ENCODE results near the gene MCM7.

Gene MCM7

DNA sequence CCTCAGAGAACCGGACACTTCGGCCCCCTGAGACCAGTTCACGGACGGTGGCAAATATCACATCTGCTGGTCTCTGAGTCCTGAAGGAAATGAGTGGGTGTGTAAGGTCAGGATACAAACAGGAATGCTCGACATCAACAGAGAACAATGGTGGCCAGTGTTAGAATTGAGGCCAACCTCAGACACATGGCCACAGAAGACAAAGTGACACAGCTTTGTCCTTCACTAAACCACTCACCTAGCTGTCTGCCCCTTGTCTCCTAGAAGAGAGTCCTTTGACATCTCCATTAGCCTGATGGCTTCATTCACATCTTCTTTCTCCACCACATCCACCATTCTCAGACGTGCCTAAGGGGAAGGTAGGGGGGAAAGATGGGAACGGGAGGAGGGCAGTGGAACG, 8.1 kb downstream of the MCM7 start:
- DNase-seq = no peak

DNA sequence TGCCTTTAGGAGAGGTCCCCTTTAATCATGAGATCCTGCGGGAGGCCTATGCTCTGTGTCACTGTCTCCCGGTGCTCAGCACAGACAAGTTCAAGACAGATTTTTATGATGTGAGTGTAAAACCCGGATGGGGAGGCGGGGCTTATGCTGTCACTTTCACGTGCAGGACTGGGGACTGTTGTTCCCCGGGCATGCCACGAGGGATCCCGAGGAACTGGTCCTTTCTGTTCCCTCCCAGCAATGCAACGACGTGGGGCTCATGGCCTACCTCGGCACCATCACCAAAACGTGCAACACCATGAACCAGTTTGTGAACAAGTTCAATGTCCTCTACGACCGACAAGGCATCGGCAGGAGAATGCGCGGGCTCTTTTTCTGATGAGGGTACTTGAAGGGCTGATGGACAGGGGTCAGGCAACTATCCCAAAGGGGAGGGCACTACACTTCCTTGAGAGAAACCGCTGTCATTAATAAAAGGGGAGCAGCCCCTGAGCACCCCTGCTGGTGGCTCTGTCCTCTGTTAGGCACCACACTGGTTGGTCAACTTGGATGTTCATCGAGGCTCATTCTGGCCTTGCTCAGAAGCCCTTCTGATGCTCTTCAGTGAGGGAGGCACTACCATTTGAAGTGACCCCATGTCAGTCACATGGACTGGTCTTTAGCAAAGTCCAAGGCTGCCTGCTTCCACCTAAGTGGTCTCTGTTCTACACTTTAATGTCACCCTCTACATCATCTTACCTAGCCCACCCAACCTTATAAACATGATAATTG, 9.6 kb downstream of the MCM7 start:
- no peak for DNase-seq

DNA sequence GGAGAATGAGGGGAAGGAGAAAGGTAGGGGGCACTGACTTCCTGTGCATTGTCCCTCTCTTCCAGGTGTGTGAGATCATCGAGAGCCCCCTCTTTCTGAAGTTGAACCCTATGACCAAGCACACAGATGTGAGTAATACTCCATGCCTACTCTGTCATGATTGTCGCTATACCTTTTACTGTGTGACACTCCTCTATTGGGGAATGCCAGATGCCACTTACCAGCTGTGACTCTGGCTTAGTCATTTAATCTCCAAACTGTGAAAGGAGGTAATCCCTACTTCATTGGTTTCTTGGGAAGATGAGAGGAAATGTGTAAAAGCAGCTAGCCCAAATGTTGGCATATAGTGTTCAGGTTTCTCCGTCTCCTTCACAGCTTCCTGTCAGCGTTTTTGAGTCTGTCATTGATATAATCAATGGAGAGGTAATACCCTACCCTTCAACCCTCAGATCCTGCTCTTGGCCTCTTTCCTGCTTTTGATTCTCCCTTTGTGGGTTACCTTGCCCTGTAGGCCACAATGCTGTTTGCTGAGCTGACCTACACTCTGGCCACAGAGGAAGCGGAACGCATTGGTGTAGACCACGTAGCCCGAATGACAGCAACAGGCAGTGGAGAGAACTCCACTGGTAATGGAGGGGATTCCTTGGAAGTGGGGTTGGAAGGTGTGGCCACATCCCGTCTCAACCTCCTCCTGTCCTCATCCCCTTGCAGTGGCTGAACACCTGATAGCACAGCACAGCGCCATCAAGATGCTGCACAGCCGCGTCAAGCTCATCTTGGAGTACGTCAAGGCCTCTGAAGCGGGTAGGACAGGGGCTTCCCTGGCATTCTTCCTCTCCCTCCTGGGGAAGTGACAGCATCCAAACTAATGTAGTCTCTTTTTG, 10.4 kb downstream of the MCM7 start:
- DNase-seq = no peak

DNA sequence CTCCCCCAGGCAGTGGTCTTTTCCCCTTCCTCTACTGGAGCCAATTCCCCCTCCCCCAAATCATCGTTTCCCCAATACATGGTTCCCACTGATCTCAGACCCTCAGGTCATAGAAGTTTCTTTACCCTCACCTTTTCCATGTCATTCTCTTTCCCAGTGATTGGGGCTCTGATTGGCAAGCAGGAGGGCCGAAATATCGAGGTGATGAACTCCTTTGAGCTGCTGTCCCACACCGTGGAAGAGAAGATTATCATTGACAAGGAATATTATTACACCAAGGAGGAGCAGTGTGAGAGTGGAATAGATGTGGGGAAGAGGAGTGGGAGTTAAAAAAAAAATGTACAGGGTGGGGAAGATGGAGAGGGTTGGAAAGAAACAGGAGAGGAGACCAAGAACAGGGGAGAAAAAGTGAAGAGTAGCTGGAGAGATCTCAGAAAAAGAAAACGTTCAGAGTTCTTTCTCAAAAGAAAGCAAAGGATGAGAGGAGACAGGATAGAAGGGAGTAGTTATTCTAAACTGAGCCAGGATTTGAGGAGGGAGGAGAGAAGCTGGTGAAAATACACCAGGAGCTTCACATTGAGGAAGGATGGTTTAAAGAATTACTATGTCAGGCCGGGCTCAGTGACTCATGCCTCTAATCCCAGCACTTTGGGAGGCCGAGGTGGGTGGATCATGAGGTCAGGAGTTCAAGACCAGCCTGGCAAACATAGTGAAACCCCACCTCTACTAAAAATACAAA, 11.6 kb downstream of the MCM7 start:
- peak in 1 of 2 donors; percentile 7 for DNase-seq

DNA sequence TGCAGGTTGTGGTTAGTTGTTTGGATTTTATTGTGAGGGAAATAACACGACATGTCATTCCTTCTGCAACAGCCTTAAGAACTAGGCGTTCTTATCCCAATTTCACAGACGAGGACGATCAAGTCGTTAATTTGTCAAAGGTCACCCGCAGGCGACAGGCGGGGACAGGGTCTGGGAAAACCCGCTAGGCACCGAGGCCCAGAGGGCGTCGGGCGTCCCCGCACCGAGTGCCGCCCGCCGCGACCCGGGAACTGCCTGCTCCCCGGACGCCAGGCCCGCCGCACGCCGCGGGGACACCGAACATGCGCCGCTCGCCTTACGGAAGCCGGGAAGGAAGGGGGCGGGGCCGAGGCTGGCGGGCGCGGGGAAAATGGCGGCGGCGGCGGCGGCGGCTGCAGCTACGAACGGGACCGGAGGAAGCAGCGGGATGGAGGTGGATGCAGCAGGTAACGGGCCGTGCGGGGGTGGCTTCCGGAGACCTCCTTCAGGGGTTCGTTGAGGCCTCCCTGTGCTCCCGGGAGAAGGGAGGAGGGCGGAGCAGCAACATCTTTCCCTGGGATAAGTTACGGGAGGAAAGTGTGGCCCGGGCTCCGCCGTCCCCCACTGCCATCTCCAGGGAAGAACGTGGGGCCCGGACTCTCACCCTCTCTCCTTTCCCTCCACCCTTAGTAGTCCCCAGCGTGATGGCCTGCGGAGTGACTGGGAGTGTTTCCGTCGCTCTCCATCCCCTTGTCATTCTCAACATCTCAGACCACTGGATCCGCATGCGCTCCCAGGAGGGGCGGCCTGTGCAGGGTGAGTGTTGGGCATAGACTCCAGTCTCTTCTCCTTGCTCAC, 12.4 kb downstream of the MCM7 start, which contains the start of gene COPS6:
TSS of gene COPS6 (plus strand) at position 349 of the 837 bp plus-strand sequence. CDS start at position 371, 22 bp downstream.
- peak; percentile 63 to 87 for DNase-seq

DNA sequence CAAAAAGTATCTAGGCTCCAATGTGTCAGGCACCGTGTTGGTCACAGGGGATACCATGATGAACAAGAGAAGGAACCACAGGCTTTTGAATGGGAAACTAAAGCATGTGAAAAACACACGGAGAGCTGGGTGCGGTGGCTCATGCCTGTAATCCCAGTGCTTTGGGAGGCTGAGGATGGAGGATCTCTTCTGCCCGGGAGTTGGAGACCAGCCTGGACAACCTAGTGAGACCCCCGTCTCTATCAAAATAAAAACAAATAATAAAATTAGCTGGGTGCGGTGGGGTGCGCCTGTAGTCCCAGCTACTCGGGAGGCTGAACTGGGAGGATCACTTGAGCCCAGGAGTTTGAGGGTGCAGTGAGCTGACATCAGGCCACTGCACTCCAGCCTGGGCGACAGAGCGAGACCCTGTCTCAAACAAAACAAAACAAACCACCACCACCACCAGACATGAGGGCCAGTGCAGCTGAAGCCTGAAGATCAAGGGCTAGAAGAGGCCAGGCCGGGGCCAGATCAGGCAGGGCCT, 13.0 kb downstream of the MCM7 start:
- DNase-seq = no peak

DNA sequence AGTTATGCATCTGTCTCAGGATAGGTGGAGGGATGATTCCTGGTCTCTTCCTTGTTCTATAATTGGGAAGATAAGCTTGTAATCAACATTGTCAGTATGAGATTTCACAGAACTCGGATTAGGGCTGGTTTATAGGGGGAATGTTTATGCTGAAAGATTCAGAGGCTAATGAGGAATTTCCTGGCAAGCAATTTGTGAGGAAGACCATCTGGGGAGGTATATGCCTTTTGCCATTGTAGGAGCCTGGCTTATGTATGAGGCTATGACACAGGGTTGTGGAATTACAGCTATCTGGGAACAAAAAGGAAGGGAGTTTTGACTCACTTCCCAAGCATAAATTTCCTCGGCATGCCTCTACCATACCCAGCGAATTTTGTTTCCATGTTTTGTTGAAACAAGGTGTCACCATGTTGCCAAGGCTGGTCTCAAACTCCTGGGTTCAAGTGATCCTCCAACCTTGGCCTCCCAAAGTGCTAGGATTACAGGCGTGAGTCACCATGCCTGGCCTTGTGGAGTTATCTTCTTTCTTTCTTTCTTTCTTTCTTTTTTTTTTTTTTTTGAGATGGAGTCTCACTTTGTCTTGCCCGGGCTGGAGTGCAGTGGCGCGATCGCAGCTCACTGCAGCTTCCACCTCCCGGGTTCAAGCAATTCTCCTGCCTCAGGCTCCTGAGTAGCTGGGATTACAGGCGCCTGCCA, 14.0 kb downstream of the MCM7 start:
- DNase-seq = no peak

DNA sequence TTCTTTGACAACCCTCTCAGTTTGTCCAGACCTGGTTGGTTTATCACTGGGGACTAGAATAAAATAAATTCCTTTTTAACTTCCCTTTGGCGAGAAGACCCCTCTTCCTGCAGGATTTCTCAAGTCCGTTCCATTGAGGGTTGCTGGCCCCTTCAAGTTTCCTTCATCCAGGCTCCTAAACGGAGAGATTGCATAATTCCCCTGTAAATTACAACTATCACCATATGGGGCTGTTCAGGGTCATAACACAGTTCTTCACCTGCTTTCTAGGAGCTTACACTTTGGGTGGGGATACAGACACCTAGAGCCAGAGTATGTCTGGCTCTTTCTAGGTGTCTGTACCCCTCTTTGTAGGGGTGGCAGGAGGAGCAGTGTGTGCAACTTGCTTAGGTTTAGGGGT, 15.7 kb downstream of the MCM7 start:
- DNase-seq = no peak

DNA sequence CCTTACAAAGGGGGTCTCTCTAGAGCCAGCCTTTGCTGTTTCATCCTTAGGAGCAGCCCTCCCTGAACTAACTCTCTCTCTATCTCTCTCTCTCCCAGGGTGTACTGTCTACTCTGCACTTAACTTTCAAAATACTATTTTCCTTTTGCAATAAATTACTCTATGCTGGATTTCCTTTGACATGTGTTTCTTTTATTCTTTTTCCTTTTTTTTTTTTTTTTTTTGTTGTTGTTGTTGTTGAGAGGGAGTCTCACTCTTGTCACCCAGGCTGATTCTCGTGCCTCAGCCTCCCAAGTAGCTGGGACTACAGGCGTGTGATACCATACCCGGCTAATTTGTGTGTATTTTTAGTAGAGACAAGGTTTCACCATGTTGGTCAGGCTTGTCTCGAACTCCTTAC, 18.2 kb downstream of the MCM7 start:
- no peak for DNase-seq

DNA sequence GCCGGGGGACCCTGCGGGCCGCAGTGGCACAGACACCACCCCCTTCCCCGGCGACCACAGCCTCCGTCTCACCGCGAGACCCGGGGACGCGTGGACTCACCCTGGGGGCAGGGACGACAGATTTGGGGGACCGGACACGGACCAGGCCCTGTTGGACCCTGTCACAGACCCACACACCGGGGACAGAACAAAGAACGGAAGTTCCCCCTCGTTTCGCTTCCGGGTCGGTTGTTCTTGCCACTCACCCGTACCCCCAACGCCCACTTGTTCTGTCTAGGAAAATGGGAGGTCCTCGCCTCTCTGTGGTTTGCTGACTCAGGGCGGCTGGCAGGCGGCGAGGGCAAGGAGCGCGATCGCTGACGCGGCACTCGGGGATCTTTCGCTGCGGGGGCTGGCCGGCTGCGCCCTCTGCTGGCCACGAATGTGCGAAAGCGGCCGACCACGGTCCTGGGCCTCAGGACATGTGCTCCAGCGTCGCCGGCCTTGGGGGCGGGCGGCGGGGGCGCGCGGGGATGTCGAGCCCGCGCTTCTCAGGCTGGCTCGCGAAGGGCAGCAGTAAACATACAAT, 19.6 kb downstream of the MCM7 start, which contains the start of gene ZNF3:
TSS of gene ZNF3 (minus strand) at position 189 of the 568 bp plus-strand sequence. CDS start 4,366 bp downstream, outside the sequence.
- DNase-seq = peak; percentile 99

DNA sequence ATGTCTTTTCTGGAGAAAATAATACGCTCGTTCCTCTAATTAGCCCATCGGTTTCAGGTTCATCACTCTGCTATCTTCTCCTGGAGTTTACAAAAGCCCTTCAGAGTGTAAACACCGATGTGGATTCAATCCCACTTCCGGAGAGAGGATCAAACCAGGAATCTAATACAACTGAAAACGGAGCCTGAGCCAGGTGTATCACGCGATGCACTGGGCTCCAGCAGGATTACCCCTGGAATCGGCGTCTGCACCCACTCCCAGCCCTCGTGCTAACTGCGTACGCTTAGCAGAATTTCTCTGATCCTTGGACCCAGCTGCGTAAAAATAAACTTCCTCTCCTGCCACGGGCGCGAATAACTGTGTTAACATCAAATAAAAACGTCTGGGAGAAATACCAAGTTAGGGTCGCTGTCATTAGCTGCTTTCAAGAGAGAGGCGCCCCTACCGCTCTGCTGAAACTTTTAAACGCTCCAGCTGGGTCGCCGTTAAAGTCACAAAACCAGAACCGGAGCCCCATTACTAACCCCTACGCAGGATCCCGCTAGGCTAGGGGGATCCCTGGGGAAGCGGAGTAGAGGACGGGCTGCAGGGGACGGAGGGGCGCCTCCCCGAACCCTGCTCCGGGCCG, 20.2 kb downstream of the MCM7 start:
- peak in 1 of 2 donors; percentile 7 for DNase-seq

DNA sequence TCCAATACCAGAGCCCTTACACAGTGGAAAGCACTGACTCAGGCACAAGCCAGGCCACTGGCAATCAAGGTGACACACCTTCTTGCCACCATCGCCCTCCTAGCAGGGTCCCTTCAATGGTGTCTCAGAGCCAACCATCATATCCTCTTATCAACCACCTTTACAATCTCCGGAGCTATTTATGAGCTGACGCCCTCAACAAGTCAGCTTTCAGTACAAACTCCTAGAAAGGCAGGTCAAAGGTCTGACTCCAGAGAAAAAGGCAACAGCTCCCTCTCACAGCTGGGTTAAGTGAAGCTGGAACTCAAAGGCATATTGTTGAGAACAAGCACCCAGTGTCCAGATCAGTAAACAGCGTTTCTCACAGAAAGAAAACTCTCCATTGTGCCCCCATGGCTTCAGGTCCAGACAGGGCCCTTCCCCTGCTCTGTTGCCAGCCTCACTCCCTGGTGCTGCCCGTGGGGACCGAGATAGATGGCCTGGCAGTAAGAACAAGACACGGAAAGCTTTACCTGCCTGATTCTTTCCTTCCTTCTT, 22.1 kb downstream of the MCM7 start:
- DNase-seq = no peak

DNA sequence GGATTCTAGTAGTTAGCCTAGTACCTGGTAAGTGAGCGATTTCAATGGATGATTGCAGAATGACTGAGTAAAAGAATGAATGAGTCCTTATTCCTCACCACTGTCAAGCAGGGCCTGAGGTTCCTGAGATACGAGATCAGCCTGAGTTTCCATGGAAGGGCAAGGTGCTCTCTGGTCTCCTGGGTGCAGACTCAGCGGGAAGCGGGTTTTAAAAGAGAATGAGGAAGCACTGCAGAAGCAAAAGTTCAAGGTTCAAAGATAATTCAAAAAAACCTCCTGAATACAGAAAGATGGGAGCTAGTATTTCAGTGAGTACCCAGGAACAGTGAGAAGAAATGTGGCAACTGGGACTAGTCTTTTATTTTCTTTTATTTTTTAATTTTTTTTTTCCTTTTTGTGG, 24.0 kb downstream of the MCM7 start:
- DNase-seq = no peak

DNA sequence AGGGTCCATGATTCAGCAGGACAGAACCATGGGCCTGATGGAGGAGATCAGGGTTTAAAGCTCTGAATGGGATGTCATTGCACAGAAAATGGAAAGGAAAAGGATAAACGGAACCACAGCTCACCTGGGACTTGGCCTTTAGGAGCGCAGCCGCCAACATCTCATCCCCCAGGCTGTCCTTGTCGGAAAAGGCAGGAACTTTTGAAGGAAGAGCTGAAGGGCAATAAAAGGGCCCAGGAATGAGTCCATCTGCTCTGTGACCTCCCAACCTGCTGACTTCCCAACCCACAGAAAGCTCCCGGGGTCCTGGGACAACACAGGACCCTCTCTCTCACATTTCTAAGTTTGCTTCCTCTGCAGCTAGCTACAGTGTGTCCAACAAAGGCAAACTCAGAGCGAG, 25.8 kb downstream of the MCM7 start:
- no peak for DNase-seq

DNA sequence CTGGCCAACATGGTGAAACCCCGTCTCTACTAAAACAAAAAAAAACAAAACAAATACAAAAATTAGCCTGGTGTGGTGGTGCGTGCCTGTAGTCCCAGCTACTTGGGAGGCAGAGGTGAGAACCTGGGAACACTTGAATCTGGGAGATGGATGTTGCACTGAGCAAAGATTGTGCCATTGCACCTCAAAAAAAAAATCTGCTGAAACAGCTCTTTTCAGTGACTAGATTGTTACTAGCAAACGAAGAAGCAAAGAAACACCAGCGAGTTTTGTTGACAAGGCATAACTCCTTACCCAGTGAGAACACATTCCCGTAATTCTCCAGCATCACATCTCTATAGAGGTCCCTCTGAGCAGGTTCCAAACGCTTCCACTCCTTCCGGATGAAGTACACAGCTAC, 26.4 kb downstream of the MCM7 start:
- DNase-seq = no peak

DNA sequence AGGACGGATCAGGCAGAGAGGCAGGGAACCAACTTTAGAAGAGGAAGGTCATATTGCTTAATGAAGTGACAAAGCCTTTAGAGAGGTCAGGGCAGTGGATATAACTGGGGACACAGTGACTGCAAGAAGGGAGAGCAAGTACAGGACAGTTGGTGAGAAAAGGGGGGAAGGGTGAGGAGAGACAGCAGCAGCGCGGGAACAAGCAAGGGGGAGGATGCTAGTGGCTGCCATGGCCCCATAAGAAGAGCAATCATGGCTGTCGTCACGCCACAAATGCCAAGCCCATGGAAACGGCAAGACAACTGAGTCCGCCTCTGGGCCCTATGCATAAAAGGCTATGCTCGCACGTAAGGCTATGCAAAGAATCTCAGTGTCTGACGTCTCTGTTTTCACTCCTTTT, 28.7 kb downstream of the MCM7 start:
- no peak for DNase-seq

DNA sequence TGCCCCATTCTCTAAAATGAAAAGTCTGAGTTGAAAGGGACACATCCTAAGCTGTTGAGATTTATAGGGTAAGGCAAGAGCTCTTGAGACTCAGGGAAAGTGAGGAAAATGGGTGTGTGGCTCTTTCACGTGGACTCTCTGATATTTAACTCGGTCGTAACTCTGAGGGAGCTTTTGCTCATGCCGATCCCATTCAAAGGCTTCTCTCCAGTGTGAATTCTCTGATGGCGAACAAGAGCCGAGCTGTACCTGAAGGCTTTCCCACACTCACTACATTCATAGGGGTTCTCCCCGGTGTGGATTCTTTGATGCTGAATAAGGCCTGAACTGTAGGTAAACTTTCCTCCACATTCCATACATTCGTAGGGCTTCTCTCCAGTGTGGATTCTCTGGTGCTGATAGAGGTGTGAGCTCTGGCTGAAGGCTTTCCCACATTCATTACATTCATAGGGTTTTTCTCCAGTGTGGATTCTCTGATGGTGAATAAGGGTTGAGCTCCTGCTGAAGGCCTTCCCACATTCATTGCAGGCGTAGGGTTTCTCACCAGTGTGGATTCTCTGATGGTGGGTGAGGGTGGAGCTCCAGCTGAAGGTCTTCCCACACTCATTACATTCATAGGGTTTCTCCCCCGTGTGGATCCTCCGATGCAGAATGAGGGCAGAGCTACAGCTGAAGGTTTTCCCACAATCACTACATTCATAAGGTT, 30.0 kb downstream of the MCM7 start:
- no peak for DNase-seq

DNA sequence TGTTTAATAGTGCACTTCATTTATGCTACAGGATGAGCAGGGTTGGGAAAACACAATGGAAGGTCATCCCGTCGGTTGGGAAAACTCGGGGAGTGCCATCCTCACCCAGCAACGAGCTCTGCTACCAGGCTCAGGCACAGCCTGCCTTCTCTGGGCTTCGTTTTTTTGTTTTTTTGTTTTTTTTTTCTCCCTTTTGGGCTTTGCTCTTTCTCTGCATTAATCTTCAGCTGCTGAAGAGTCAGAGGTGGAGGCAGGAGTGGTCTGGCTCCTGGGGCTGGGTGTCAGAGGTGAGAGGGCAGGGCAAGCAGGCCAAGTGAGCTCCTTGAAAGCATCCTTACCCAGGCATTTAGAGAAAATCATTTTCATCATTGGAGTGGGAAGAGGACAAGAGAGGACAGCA, 31.2 kb downstream of the MCM7 start:
- no peak for DNase-seq

DNA sequence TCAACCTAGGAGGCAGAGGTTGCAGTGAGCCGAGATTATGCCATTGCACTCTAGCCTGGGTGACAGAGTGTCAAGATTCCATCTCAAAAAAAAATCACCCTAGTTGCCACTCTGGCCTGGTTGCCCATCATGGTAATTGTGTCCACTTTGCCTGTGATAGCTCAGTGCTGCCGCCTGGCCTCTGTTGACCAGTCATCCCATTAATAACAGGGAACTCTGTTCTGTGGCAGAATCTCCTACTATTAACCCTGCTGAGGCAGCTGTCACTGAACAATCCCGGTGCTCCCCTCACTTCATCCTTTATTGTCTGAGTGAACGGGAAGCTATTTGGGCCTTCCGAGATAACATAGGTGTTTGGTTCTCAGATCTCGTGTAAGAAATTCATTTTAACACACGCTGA, 34.2 kb downstream of the MCM7 start:
- no peak for DNase-seq

All from inflammatory macrophage treated with lipopolysaccharide for 1 hour (primary cell).